Type B pancreatic cell (in vitro differentiated cells): ENCODE data around the gene ATP13A4. TPM values are rescaled to one million over a fixed set of nuclear protein-coding genes. Genes with fewer than 3 reads are reported as not detected.
"Not testable (repeated sequence)": the region's sequence is repeated elsewhere in the genome, so short reads cannot be mapped to it uniquely, and the experiment has no call there.

ENCODE experiments used
- DNase-seq: peaks from one replicate; pipeline ENCODE4 v3.0.0; 2021; ENCODE audit warnings: mixed read lengths; ENCODE audit not compliant: unreplicated experiment; ENCODE audit errors: extremely low spot score
- H3K27ac Mint-ChIP-seq: 2 replicates; pipeline ENCODE4 v1.8.0; 2021; ENCODE audit warnings: mild to moderate bottlenecking, mixed read lengths
- H3K27me3 Mint-ChIP-seq: 2 replicates; pipeline ENCODE4 v1.8.0; 2021; ENCODE audit warnings: mixed read lengths
- H3K36me3 Mint-ChIP-seq: 2 replicates; pipeline ENCODE4 v1.8.0; 2021; ENCODE audit warnings: mixed read lengths
- H3K4me1 Mint-ChIP-seq: one replicate; pipeline ENCODE4 v1.8.0; 2021; ENCODE audit warnings: mixed read lengths; ENCODE audit not compliant: unreplicated experiment
- H3K4me3 Mint-ChIP-seq: 2 replicates; pipeline ENCODE4 v1.8.0; 2021; ENCODE audit warnings: mild to moderate bottlenecking, mixed read lengths
- H3K9me3 Mint-ChIP-seq: 2 replicates; pipeline ENCODE4 v1.8.0; 2021; ENCODE audit warnings: mixed read lengths
- total RNA-seq: library from RNA; stranded (reverse); gene quantifications from 2 replicates; pipeline ENCODE4 v1.2.1, GENCODE V29; 2021; ENCODE audit warnings: low replicate concordance
- TF ChIP-seq, protein P1 (sequence below): fragments of 200-600 bp; sonication (generic); conservative IDR thresholded peaks from 2 replicates; pipeline ENCODE4 v1.5.0; 2021; ENCODE audit warnings: antibody characterized with exemption, mild to moderate bottlenecking

The ATP13A4 gene
- total RNA-seq, 1 donor from 2014 or later: 10.2 TPM

GRCh38 chr3:193545304-193545703 is 9.4 kb downstream of the ATP13A4 start:
- H3K4me3 Mint-ChIP-seq: no peak overlapping the region
- H3K27me3 Mint-ChIP-seq: no peaks in the 10 kb centered on the region

DNA sequence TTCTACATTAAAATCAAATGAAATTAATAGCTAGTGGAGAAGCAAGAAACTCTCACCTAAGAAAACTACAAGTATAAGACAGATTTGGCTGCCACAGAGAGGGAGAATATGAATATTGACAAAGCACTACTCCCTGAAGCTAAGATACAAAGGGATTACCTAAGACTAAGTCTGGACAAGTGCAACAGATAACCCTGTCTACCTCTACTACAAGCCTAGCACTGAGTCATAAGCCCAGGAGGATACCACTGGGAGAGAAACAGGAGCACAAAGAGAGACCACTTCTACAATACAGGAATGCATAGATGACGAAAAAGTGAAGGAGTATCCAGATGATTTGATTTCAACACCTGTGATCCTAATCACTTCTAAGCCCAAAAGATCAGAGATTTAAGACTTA is 10.4 kb downstream of the ATP13A4 start:
- Mint-ChIP-seq H3K4me3 (no peak overlapping the region), H3K27ac (peak overlapping the region; percentile 12)

More at GRCh38 chr3:193545304-193545703, 9.4 kb downstream of the ATP13A4 start:
- Mint-ChIP-seq H3K9me3 (peaks cover 19% of the 10 kb centered on the region), H3K36me3 (peaks cover 3% of the 10 kb centered on the region), H3K27ac (no peak overlapping the region), H3K4me1 (no peaks in the 10 kb centered on the region)
- TF ChIP-seq, protein P1, sequence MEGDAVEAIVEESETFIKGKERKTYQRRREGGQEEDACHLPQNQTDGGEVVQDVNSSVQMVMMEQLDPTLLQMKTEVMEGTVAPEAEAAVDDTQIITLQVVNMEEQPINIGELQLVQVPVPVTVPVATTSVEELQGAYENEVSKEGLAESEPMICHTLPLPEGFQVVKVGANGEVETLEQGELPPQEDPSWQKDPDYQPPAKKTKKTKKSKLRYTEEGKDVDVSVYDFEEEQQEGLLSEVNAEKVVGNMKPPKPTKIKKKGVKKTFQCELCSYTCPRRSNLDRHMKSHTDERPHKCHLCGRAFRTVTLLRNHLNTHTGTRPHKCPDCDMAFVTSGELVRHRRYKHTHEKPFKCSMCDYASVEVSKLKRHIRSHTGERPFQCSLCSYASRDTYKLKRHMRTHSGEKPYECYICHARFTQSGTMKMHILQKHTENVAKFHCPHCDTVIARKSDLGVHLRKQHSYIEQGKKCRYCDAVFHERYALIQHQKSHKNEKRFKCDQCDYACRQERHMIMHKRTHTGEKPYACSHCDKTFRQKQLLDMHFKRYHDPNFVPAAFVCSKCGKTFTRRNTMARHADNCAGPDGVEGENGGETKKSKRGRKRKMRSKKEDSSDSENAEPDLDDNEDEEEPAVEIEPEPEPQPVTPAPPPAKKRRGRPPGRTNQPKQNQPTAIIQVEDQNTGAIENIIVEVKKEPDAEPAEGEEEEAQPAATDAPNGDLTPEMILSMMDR: no peak
- DNase-seq: no peak

GRCh38 chr3:193530231-193531165 is 24.2 kb downstream of the ATP13A4 start:
- Mint-ChIP-seq H3K36me3 (no peaks in the 10 kb centered on the region), H3K4me1 (peaks cover 5% of the 10 kb centered on the region), H3K27ac (no peak overlapping the region), H3K27me3 (peaks cover 3% of the 10 kb centered on the region), H3K4me3 (no peak overlapping the region), H3K9me3 (no peaks in the 10 kb centered on the region)
- no peak for DNase-seq
- TF ChIP-seq, protein P1: no peak

More for the DNA sequence above, 10.4 kb downstream of the ATP13A4 start:
- H3K9me3 Mint-ChIP-seq: peaks cover 19% of the 10 kb centered on the region
- no peak for DNase-seq
- peaks cover 3% of the 10 kb centered on the region for H3K36me3 Mint-ChIP-seq
- H3K4me1 Mint-ChIP-seq: no peaks in the 10 kb centered on the region
- no peaks in the 10 kb centered on the region for H3K27me3 Mint-ChIP-seq
- TF ChIP-seq, protein P1: no peak

- H3K27ac Mint-ChIP-seq, H3K4me3 Mint-ChIP-seq, H3K36me3 Mint-ChIP-seq, DNase-seq, H3K27me3 Mint-ChIP-seq, H3K4me1 Mint-ChIP-seq, H3K9me3 Mint-ChIP-seq: not testable (repeated sequence)
Measured at GRCh38 chr3:193526085-193526484, 28.6 kb downstream of the ATP13A4 start.

GRCh38 chr3:193522473-193522872 is 32.2 kb downstream of the ATP13A4 start:
- peak overlapping the region; percentile 94 for H3K27ac Mint-ChIP-seq
- H3K9me3 Mint-ChIP-seq: peaks cover 10% of the 10 kb centered on the region
- H3K36me3 Mint-ChIP-seq: no peaks in the 10 kb centered on the region
- TF ChIP-seq, protein P1: no peak
- H3K4me3 Mint-ChIP-seq: peak overlapping the region; percentile 50
- no peaks in the 10 kb centered on the region for H3K4me1 Mint-ChIP-seq
- no peak for DNase-seq
- H3K27me3 Mint-ChIP-seq: peaks cover 3% of the 10 kb centered on the region

GRCh38 chr3:193520738-193521137 is 34.0 kb downstream of the ATP13A4 start:
- H3K9me3 Mint-ChIP-seq: peaks cover 10% of the 10 kb centered on the region
- DNase-seq: no peak
- H3K4me3 Mint-ChIP-seq: peak overlapping the region; percentile 10
- H3K4me1 Mint-ChIP-seq: no peaks in the 10 kb centered on the region
- no peaks in the 10 kb centered on the region for H3K36me3 Mint-ChIP-seq
- TF ChIP-seq, protein P1: no peak
- peaks cover 3% of the 10 kb centered on the region for H3K27me3 Mint-ChIP-seq
- peak overlapping the region; percentile 76 for H3K27ac Mint-ChIP-seq
